Osteoblast (primary cell): ENCODE measurements around the gene SLC25A33. TPM values are rescaled to one million over a fixed set of nuclear protein-coding genes. Genes with fewer than 3 reads are reported as not detected.

Experiments
- DNase-seq: peaks from one replicate; pipeline ENCODE4 v3.0.0; 2011; ENCODE audit warnings: low spot score, mixed read lengths; ENCODE audit not compliant: insufficient read length; ENCODE audit errors: missing footprints
- H2AFZ ChIP-seq: 2 replicates; pipeline ENCODE4 v1.6.0; 2011; ENCODE audit warnings: mild to moderate bottlenecking, low read length
- H3K27ac ChIP-seq: 2 replicates; pipeline ENCODE4 v1.5.1; 2011; ENCODE audit warnings: mild to moderate bottlenecking, low read depth, low read length, moderate library complexity
- H3K27me3 ChIP-seq: 2 replicates; pipeline ENCODE4 v1.6.0; 2012; ENCODE audit warnings: mild to moderate bottlenecking, control low read depth, inconsistent platforms, low read length, moderate library complexity; ENCODE audit not compliant: insufficient read depth
- H3K36me3 ChIP-seq: 2 replicates; pipeline ENCODE4 v1.5.1; 2011; ENCODE audit warnings: mild to moderate bottlenecking, low read length, control low read depth, moderate library complexity; ENCODE audit not compliant: insufficient read depth
- H3K4me1 ChIP-seq: 2 replicates; pipeline ENCODE4 v1.5.1; 2011; ENCODE audit warnings: mild to moderate bottlenecking, low read length, control low read depth, moderate library complexity; ENCODE audit not compliant: insufficient read depth
- H3K4me2 ChIP-seq: 2 replicates; pipeline ENCODE4 v1.6.0; 2011; ENCODE audit warnings: mild to moderate bottlenecking, low read length; ENCODE audit not compliant: insufficient read depth
- H3K4me3 ChIP-seq: fragments of 200-600 bp; sonication (generic); 3 replicates; pipeline ENCODE4 v1.5.1; 2012; ENCODE audit warnings: mild to moderate bottlenecking, low read length, inconsistent platforms; ENCODE audit not compliant: insufficient read depth
- H3K79me2 ChIP-seq: 2 replicates; pipeline ENCODE4 v1.6.0; 2012; ENCODE audit warnings: mild to moderate bottlenecking, low read length, control low read depth, inconsistent platforms; ENCODE audit not compliant: insufficient read depth
- H3K9me3 ChIP-seq: 2 replicates; pipeline ENCODE4 v1.5.1; 2011; ENCODE audit warnings: low read depth, low read length, control low read depth
- H4K20me1 ChIP-seq: 2 replicates; pipeline ENCODE4 v1.6.0; 2012; ENCODE audit warnings: mild to moderate bottlenecking, low read length, control low read depth; ENCODE audit not compliant: insufficient read depth
- CTCF ChIP-seq: IDR thresholded peaks from 2 replicates; pipeline ENCODE4 v1.5.1; 2011; ENCODE audit warnings: mild to moderate bottlenecking, low read depth, low read length, moderate library complexity; ENCODE audit errors: extremely low read depth
- total RNA-seq: library from RNA; depleted of rRNA; stranded (reverse); fragments of >200 nt; gene quantifications from 2 replicates; pipeline ENCODE4 v1.2.3, GENCODE V29; 2012

Gene SLC25A33
- total RNA-seq, 1 donor, result 7.2 TPM

GRCh38 chr1:9629445-9630201, 90.4 kb downstream of the SLC25A33 start:
- Histone ChIP-seq H3K4me1 (no peaks in the 10 kb centered on the region), H3K9me3 (no peaks in the 10 kb centered on the region), H3K27me3 (no peaks in the 10 kb centered on the region), H2AFZ (no peak overlapping the region), H4K20me1 (no peaks in the 10 kb centered on the region), H3K36me3 (no peaks in the 10 kb centered on the region), H3K79me2 (no peaks in the 10 kb centered on the region), H3K4me3 (no peak overlapping the region), H3K4me2 (no peak overlapping the region), H3K27ac (no peak overlapping the region)
- TF ChIP-seq CTCF, result no peak
- peak; percentile 62 for DNase-seq

GRCh38 chr1:9630331-9631111, 91.3 kb downstream of the SLC25A33 start:
- no peaks in the 10 kb centered on the region for H3K9me3 ChIP-seq
- no peak overlapping the region for H2AFZ ChIP-seq
- no peaks in the 10 kb centered on the region for H3K79me2 ChIP-seq
- TF ChIP-seq CTCF, result no peak
- H3K4me3 ChIP-seq, result no peak overlapping the region
- H3K36me3 ChIP-seq, result no peaks in the 10 kb centered on the region
- no peak overlapping the region for H3K4me2 ChIP-seq
- no peak overlapping the region for H3K27ac ChIP-seq
- no peaks in the 10 kb centered on the region for H3K4me1 ChIP-seq
- H3K27me3 ChIP-seq, result no peaks in the 10 kb centered on the region
- H4K20me1 ChIP-seq, result no peaks in the 10 kb centered on the region
- peak; percentile 64 for DNase-seq

GRCh38 chr1:9631613-9632012, 92.3 kb downstream of the SLC25A33 start:
- no peaks in the 10 kb centered on the region for H3K79me2 ChIP-seq
- no peaks in the 10 kb centered on the region for H3K9me3 ChIP-seq
- no peak for TF ChIP-seq CTCF
- H4K20me1 ChIP-seq, result no peaks in the 10 kb centered on the region
- no peak overlapping the region for H2AFZ ChIP-seq
- no peaks in the 10 kb centered on the region for H3K4me1 ChIP-seq
- no peak overlapping the region for H3K27ac ChIP-seq
- no peak overlapping the region for H3K4me3 ChIP-seq
- no peaks in the 10 kb centered on the region for H3K27me3 ChIP-seq
- H3K4me2 ChIP-seq, result no peak overlapping the region
- H3K36me3 ChIP-seq, result no peaks in the 10 kb centered on the region
- no peak for DNase-seq

GRCh38 chr1:9633493-9633892, 94.2 kb downstream of the SLC25A33 start:
- Histone ChIP-seq H3K79me2 (no peaks in the 10 kb centered on the region), H3K4me3 (no peak overlapping the region), H4K20me1 (no peaks in the 10 kb centered on the region), H3K27ac (no peak overlapping the region), H2AFZ (no peak overlapping the region), H3K27me3 (no peaks in the 10 kb centered on the region), H3K4me1 (no peaks in the 10 kb centered on the region), H3K4me2 (no peak overlapping the region), H3K36me3 (no peaks in the 10 kb centered on the region), H3K9me3 (no peaks in the 10 kb centered on the region)
- TF ChIP-seq CTCF, result no peak
- peak; percentile 54 for DNase-seq
